ENCODE results near the gene PMM1. TPM values are rescaled to one million over a fixed set of nuclear protein-coding genes. Genes with fewer than 3 reads are reported as not detected.

The PMM1 gene
- total and polyA plus RNA-seq, 2 of the 13 experiments (the other 11 are each of a cell fraction or from before 2014, with no cell fraction given) = 17.8 to 95.6 TPM

GRCh38 chr22:41621099-41621910 lies 31.7 kb upstream of the PMM1 start, which contains the start of gene XRCC6 (continued):
- TF ChIP-seq ZNF770 (CRISPR knock-in tag; IDR thresholded peaks at IDR 0.05) (peak; percentile 72), CREB3 (CRISPR knock-in tag; IDR thresholded peaks at IDR 0.05) (no peak)

GRCh38 chr22:41620589-41621098 lies 31.0 kb upstream of the PMM1 start, which contains the start of gene DESI1:
DESI1 (minus strand) TSS chr22:41621043; CDS start chr22:41620839, 204 bp downstream.
- DNase-seq (ENCODE audit: low spot score) (peak; percentile 21), ATAC-seq (peak; percentile 87), FAIRE-seq (no peak)
- Histone ChIP-seq H3K4me2 (ENCODE audit: low read depth, low read length) (peak within 1 kb of the TSS; percentile 95), H3K4me3 (replicated peaks in 1 of 3; ENCODE audit: insufficient read depth in 1 of 3, low read depth in 2 of 3, low read length in 3 of 3) (peak within 1 kb of the TSS; percentile 82 to 94 (median 85)), H3K9me3 (ENCODE audit: low read length) (no peaks in the 10 kb centered on the region), H3K4me1 (ENCODE audit: insufficient read depth, low read length) (peaks cover 74% of the 10 kb centered on the region), H3K9ac (ENCODE audit: insufficient read depth, low read depth, low read length) (peak within 1 kb of the TSS; percentile 99), H4K20me1 (ENCODE audit: insufficient read depth, low read length) (peaks cover 11% of the 10 kb centered on the region), H2AFZ (ENCODE audit: low read length) (no peak within 1 kb of the TSS), H3K27ac (ENCODE audit: extremely low read length, insufficient read depth, low read length) (peak within 1 kb of the TSS; percentile 97), H3K79me2 (ENCODE audit: insufficient read depth, low read length) (peaks cover 50% of the 10 kb centered on the region), H3K27me3 (ENCODE audit: control insufficient read depth in 1 of 2, insufficient read depth in 2 of 2, low read length in 2 of 2) (no peaks in the 10 kb centered on the region; a peak in 1 of 5 replicates), H3K36me3 (replicated peaks in 1 of 2; ENCODE audit: control insufficient read depth in 1 of 2, insufficient read depth in 2 of 2, low read length in 2 of 2) (peaks cover 0 to 18% of the 10 kb centered on the region in 2 experiments; a peak in 2 of 5 replicates)
- CTCF ChIA-PET (ENCODE audit: low intra/inter-chr PET ratio, low total read pairs) = no interaction called here
- BruUV-seq (replicated peaks) = no TSS peak
- intact Hi-C loops (cut with micrococcal nuclease; ENCODE audit: unreplicated experiment) (no loop called here), in situ Hi-C loops (cut with HindIII; ENCODE audit: extremely low pct_ligation_motif_present, low pct_unique_long_range_greater_than_20kb) (no loop called here)
- WGBS (ENCODE audit: low lambda C conversion rate) = 0% methylated on average over 8 of the region's 40 CpGs
- POLR2A ChIA-PET = interaction anchor here (0.7 to 5.2 kb wide), 34 partner anchors 8 to 326 kb away, joined by 3 to 78 read pairs (median 5); partner anchors contain the start of genes CENPM, CSDC2, PHF5A and PMM1
- TF ChIP-seq ZNF792 (CRISPR knock-in tag; IDR thresholded peaks at IDR 0.05) (no peak), ZNF317 (CRISPR knock-in tag; IDR thresholded peaks at IDR 0.05) (peak; percentile 83), TOE1 (CRISPR knock-in tag; IDR thresholded peaks at IDR 0.05) (no peak), ZNF800 (CRISPR knock-in tag; IDR thresholded peaks at IDR 0.05) (peak; percentile 32), SNAPC5 (CRISPR knock-in tag; IDR thresholded peaks at IDR 0.05; ENCODE audit: borderline replicate concordance) (no peak), PRPF4 (IDR thresholded peaks at IDR 0.05; ENCODE audit: low read depth, low read length, poor library complexity, severe bottlenecking) (no peak), KAT8 (CRISPR knock-in tag; IDR thresholded peaks at IDR 0.05) (peak; percentile 51; the same call in 1 of the 2 replicates), ZNF335 (CRISPR knock-in tag; IDR thresholded peaks at IDR 0.05) (no peak), NFIB (CRISPR knock-in tag; IDR thresholded peaks at IDR 0.05; ENCODE audit: borderline replicate concordance) (no peak), NR2F1 (CRISPR knock-in tag; IDR thresholded peaks at IDR 0.05) (0 out of 4 replicates have a peak, but pooled peaks of 1 of the 2 experiments have one; percentile 11), RXRA (CRISPR knock-in tag; IDR thresholded peaks at IDR 0.05) (0 out of 2 replicates have a peak, but pooled peaks have one; percentile 7), CEBPB (IDR thresholded peaks at IDR 0.05; ENCODE audit: borderline replicate concordance, low read depth, low read length) (no peak)

All from HepG2 (cell line).